Measurements from ENCODE around the gene MCRS1.

- TF ChIP-seq CTCF (IDR thresholded peaks at IDR 0.05; ENCODE audit: insufficient read depth, low read length, poor library complexity, severe bottlenecking) (no peak), EZH2phosphoT487 (conservative IDR thresholded peaks at IDR 0.05; ENCODE audit: low read length) (no peak)
Measured at GRCh38 chr12:49603721-49604120, 35.8 kb upstream of the MCRS1 start.
